Measurements from ENCODE around the gene G0S2. TPM values are rescaled to one million over a fixed set of nuclear protein-coding genes. Genes with fewer than 3 reads are reported as not detected.

G0S2 gene
- total and polyA plus RNA-seq, 2 of the 4 experiments (the other 2 are of a cell fraction) = 0.36 to 0.53 TPM

DNA sequence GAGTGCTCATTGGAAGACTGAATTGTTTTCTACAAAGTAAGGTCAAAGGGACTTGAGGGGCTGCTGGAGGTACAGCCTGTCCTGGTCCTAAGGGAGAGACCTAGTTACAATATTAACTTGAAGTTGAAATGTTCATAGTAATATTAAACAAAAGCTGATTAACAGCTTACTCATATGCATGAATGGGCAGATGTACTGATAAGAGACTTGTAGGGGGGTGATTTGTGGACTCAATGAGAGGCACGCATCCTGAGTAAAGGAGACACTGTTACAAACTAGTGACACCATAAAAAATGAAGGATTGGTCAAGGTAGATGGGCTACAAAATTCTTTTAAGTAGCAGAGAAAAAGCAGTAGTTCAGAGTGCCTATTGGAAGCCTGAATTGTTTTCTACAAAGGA is 32.1 kb downstream of the G0S2 start:
- H2BK20ac ChIP-seq (ENCODE audit: low read depth, low read length) = no peak overlapping the region
- POLR2A ChIA-PET (ENCODE audit: unreplicated experiment) = no interaction called here
- no peaks in the 10 kb centered on the region for H3K4me1 ChIP-seq (ENCODE audit: control insufficient read depth, insufficient read depth, low read length)
- in situ Hi-C loops (cut with MboI; ENCODE audit: low sequenced_read_pairs) (no loop called here), intact Hi-C loops (cut with micrococcal nuclease) (loop anchor here (2.0 kb wide), 1 partner anchor 31 kb away; no protein-coding TSS in a partner anchor), dilution Hi-C loops (cut with HindIII; ENCODE audit: low sequenced_read_pairs, unreplicated experiment) (no loop called here)
- TF ChIP-seq BHLHE40 (IDR thresholded peaks at IDR 0.05; ENCODE audit: low read depth, low read length) (no peak), RFX5 (IDR thresholded peaks at IDR 0.05; ENCODE audit: low read depth, low read length) (no peak), SMC3 (IDR thresholded peaks at IDR 0.05; ENCODE audit: low read depth, low read length) (no peak), NFE2L2 (IDR thresholded peaks at IDR 0.05; ENCODE audit: low read depth, low read length) (no peak)
- TF ChIP-seq, protein P1, sequence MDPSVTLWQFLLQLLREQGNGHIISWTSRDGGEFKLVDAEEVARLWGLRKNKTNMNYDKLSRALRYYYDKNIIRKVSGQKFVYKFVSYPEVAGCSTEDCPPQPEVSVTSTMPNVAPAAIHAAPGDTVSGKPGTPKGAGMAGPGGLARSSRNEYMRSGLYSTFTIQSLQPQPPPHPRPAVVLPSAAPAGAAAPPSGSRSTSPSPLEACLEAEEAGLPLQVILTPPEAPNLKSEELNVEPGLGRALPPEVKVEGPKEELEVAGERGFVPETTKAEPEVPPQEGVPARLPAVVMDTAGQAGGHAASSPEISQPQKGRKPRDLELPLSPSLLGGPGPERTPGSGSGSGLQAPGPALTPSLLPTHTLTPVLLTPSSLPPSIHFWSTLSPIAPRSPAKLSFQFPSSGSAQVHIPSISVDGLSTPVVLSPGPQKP (IDR thresholded peaks at IDR 0.05; ENCODE audit: borderline replicate concordance, low read depth, low read length) = no peak
- H3K27me3 ChIP-seq (ENCODE audit: control insufficient read depth, insufficient read depth, low read length) = no peaks in the 10 kb centered on the region
- H2BK120ac ChIP-seq (ENCODE audit: low read depth, low read length) = no peak overlapping the region
- DNase-seq = peak; percentile 29
- no peaks in the 10 kb centered on the region for H3K36me3 ChIP-seq (ENCODE audit: control insufficient read depth, insufficient read depth, low read length)
- no peaks in the 10 kb centered on the region for H4K20me1 ChIP-seq (ENCODE audit: insufficient read depth, low read length)
- no TSS peak for BruUV-seq (replicated peaks)
- CTCF ChIA-PET = no interaction called here
- no peak overlapping the region for H2AK9ac ChIP-seq (replicated peaks; ENCODE audit: low read depth, low read length, poor library complexity)
- peak overlapping the region; percentile 27; the same call in 1 of the 2 replicates for H3K4me2 ChIP-seq (ENCODE audit: low read depth, low read length)
- H4K91ac ChIP-seq (ENCODE audit: insufficient read depth, low read depth, low read length) = no peak overlapping the region
- no peak overlapping the region for H3K9ac ChIP-seq (ENCODE audit: low read depth, low read length)
- H2BK5ac ChIP-seq (ENCODE audit: low read depth, low read length, poor library complexity, severe bottlenecking) = no peak overlapping the region
- no CpG with 5 or more reads among the region's 1 CpG for WGBS, 2 experiments (ENCODE audit: extremely low coverage in 2 of 2, insufficient read length in 1 of 2)
- no peak overlapping the region for H2BK15ac ChIP-seq (ENCODE audit: low read depth, low read length)
- H3K23ac ChIP-seq (ENCODE audit: low read depth, low read length) = no peak overlapping the region
- H3K4ac ChIP-seq (ENCODE audit: low read depth, low read length) = no peak overlapping the region
- H3K14ac ChIP-seq (replicated peaks; ENCODE audit: low read depth, low read length) = no peak overlapping the region
- no peak overlapping the region for H3K56ac ChIP-seq (ENCODE audit: extremely low read depth, insufficient read depth, low read length)
- no peak for ATAC-seq (ENCODE audit: low read depth)
- H3K9me3 ChIP-seq (ENCODE audit: control insufficient read depth, insufficient read depth, low read length) = no peaks in the 10 kb centered on the region
- no peak overlapping the region; the same call in 1 of the 2 replicates for H3K18ac ChIP-seq (ENCODE audit: low read depth, low read length)
- no peaks in the 10 kb centered on the region for H3K9me1 ChIP-seq (ENCODE audit: insufficient read depth, low read length)
- H4K8ac ChIP-seq (ENCODE audit: low read depth in 2 of 2, low read length in 2 of 2) = no peak overlapping the region
- H4K5ac ChIP-seq (ENCODE audit: low read depth, low read length) = no peak overlapping the region
- H3K4me3 ChIP-seq (ENCODE audit: insufficient read depth, low read depth, low read length) = no peak overlapping the region
- H3K27ac ChIP-seq (ENCODE audit: insufficient read depth, low read length) = no peak overlapping the region
- H2AK5ac ChIP-seq (ENCODE audit: low read depth, low read length) = no peak overlapping the region
- H2AFZ ChIP-seq (replicated peaks; ENCODE audit: low read length, poor library complexity) = no peak overlapping the region
- no peaks in the 10 kb centered on the region for H3K79me1 ChIP-seq (ENCODE audit: low read depth in 1 of 2, low read length in 2 of 2)
